ENCODE results near the gene OR10Z1.

GRCh38 chr1:158644449-158644848 is 39.4 kb downstream of the OR10Z1 start:
- TF ChIP-seq EZH2 (IDR thresholded peaks at IDR 0.05) (no peak), CTCF (IDR thresholded peaks at IDR 0.05) (no peak)
